ENCODE data around the gene PIANP.
A peak's percentile ranks its signal among the peaks of the same experiment; 100 is the strongest.

The PIANP gene

GRCh38 chr12:6688999-6689882 lies 11.4 kb downstream of the PIANP start, which contains the start of gene ZNF384:
Gene ZNF384 (minus strand): TSS chr12:6689375. CDS start chr12:6679520, 9,855 bp downstream.
- in situ Hi-C loops (cut with MboI; ENCODE audit: low pct_unique_long_range_greater_than_20kb, low sequenced_read_pairs), result no loop called here
- peak; percentile 99 for DNase-seq

DNA sequence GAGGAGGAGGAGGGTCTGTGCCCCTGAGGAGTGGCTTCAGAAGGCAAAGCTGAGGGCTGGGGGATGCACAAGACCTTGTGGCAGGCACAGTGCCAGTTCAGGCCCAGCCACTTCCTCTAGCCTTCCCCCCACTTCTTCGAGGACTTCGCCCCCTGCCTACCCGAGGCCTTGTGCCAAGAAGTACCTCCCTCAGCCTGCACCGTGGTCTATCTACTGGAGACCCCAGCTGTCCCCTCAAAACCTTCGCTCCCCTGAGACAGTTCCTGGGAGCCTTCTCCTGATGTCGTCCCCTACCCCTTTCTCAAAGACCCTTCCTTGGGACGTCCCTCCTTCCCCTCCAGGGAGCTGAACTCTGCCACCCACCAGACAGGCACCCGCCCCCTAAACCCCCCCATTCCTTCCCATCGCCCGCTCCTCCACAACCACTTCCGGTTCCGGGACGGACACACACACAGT lies 12.0 kb downstream of the PIANP start:
- in situ Hi-C loops (cut with MboI; ENCODE audit: low pct_unique_long_range_greater_than_20kb, low sequenced_read_pairs), result no loop called here
- DNase-seq, result peak; percentile 79

DNA sequence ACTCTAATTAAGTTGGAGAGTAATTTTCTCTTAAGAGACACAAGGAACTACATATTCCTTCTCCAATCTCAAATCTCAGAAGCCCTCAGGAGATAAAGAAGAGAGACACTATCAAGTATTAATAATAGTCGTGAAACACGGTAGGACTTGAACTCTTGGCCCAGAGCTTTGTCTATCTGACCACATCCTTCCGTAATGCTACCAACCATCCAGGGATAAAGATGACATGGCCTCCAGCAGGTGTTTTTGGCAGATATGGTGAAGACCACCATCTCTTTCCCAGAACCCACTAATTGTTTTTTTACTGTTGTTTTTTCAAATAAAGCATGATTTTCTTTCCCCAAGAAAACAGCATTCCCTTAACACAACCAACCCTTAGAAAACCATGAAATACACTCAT lies 14.8 kb downstream of the PIANP start:
- in situ Hi-C loops (cut with MboI; ENCODE audit: low pct_unique_long_range_greater_than_20kb, low sequenced_read_pairs), result no loop called here
- no peak for DNase-seq

GRCh38 chr12:6684609-6685008 lies 16.0 kb downstream of the PIANP start:
- in situ Hi-C loops (cut with MboI; ENCODE audit: low pct_unique_long_range_greater_than_20kb, low sequenced_read_pairs), result no loop called here
- peak; percentile 70 for DNase-seq

GRCh38 chr12:6676962-6677361 lies 23.7 kb downstream of the PIANP start:
- in situ Hi-C loops (cut with MboI; ENCODE audit: low pct_unique_long_range_greater_than_20kb, low sequenced_read_pairs), result no loop called here
- DNase-seq, result no peak

DNA sequence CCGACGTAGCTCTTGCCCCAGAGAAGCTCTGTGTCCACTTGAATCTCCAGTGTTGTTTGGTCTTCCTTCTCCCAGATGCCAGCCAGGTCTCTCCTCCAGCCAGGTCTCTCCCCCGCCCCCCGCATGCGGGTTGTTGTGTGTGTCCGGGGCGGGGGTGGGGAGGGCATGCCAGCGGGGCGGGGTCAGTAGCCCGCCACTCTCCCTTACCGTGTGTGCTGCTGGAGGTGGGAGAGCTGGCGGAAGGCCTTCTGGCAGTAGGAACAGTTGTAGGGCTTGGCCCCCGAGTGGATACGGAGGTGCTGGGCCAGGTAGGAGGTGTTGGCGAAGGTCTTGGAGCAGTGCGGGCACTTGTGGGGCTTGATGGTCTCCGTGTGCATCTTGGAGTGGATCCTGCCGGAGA lies 28.5 kb downstream of the PIANP start:
- in situ Hi-C loops (cut with MboI; ENCODE audit: low pct_unique_long_range_greater_than_20kb, low sequenced_read_pairs), result no loop called here
- DNase-seq, result no peak

DNA sequence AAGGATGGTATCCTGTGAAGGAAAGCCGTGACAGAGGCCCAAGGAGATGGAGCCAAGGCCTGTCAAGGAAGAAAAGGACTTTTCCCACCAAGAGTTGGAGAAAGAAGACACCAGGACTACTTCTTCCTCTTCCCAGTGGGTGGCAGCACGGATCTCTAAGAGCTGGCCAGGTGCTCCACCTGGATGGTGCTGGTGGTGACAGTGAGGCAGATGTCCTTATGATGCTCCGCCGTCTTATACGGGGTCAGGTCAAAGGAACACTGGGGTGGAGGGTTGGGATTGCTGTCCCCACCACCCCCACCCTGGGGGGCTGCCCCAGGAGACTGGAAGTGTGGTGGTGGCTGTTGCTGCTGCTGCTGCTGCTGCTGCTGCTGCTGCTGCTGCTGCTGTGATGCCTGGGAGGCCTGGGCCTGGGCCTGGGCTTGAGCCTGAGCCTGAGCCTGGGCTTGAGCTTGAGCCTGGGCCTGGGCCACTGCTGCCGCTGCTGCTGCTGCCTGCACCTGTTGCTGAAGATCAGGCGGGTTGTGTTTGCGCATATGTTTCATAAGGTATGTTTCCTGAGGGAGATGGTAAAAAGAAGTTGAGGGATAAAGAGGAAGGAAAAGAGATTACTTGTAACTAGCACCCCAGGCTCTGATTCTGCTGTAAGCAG lies 32.9 kb downstream of the PIANP start:
- in situ Hi-C loops (cut with MboI; ENCODE audit: low pct_unique_long_range_greater_than_20kb, low sequenced_read_pairs), result no loop called here
- DNase-seq, result no peak

GRCh38 chr12:6666211-6666610 lies 34.4 kb downstream of the PIANP start:
- no peak for DNase-seq
- in situ Hi-C loops (cut with MboI; ENCODE audit: low pct_unique_long_range_greater_than_20kb, low sequenced_read_pairs), result no loop called here

DNA sequence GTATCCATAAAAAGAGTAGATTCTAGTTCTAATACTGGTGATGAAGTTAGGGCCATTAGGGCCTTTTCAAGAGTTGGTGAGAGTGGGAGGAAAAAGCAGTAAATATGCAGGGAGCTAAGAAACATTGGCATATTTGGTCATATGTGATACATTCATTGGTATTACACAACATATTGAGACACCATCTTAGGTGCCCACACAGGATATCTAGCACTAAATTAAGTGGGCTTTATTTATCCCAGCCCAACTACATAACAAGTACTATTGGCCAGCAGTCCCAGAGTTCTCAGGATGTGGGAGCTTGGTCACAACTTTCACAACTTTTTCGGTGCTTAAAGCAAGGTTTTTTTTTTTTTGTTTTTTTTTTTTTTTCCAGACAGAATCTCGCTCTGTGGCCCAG lies 35.7 kb downstream of the PIANP start:
- DNase-seq, result no peak
- in situ Hi-C loops (cut with MboI; ENCODE audit: low pct_unique_long_range_greater_than_20kb, low sequenced_read_pairs), result no loop called here

DNA sequence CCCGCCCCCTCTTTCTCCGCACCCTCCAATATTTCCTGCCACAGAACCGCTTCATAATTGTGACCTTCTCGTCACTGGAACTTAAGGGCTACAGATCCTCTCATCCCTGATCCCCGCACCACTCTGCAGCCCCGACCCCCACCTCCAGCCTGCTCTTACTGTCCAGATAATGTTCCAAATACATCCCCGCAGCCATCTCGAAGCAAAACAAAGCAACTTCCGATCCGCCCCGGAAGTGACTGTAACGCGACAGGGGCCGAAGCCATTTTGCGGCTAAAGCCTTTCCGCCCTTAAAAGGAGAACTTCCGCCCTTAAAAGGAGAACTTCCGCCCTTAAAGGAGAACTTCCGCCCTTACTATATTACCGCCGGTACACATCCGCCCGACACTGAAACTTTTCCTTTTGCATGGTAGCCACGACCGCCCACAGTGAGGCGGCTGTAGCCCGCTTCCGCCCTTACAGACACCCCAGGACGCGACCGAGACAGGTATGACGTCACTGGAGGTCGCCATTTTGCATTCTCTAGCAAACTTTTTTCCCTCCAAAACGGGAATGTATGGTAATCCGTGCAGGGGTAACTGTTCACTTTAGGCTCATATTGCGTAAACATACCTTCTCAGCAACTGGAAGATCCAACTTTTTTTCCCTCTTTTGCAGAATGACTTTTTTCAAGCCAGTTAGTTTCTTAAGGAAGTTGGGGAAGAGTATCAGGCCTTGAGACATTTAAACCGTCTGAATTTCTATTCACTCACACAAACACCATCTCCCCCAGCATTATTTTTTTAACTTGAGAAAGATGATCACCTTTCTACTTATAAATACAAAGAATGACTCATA lies 37.5 kb downstream of the PIANP start, which contains the start of gene ING4:
TSS of gene ING4 (minus strand) at position 214 of the 837 bp plus-strand sequence. CDS start at position 196, 18 bp downstream.
- peak; percentile 100 for DNase-seq
- in situ Hi-C loops (cut with MboI; ENCODE audit: low pct_unique_long_range_greater_than_20kb, low sequenced_read_pairs), result no loop called here

- DNase-seq, result no peak
- in situ Hi-C loops (cut with MboI; ENCODE audit: low pct_unique_long_range_greater_than_20kb, low sequenced_read_pairs), result no loop called here
Observed at GRCh38 chr12:6662602-6662905, 38.1 kb downstream of the PIANP start.

- in situ Hi-C loops (cut with MboI; ENCODE audit: low pct_unique_long_range_greater_than_20kb, low sequenced_read_pairs), result no loop called here
- DNase-seq, result no peak
Observed at GRCh38 chr12:6653987-6654386, 46.6 kb downstream of the PIANP start.

DNA sequence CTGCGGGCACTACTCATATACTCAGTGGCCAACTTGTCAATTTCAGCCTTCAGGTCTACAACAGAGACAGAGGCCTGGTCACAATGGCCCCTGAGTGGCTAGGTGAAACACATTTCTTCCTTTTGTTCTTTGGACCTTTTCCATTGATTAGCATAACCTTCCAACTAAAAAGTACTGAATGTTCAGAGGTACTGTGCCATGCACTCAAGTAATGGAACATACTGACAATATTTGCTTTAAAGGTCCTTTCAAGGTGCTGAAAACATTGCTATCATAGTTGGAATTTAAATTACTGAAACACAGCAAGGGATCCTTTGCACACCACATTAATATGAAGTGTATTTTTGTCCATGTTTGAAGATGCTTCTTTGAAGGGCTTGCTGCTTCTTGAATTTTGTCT lies 47.3 kb downstream of the PIANP start:
- in situ Hi-C loops (cut with MboI; ENCODE audit: low pct_unique_long_range_greater_than_20kb, low sequenced_read_pairs), result no loop called here
- DNase-seq, result no peak

GRCh38 chr12:6652391-6652790 lies 48.2 kb downstream of the PIANP start:
- DNase-seq, result no peak
- in situ Hi-C loops (cut with MboI; ENCODE audit: low pct_unique_long_range_greater_than_20kb, low sequenced_read_pairs), result no loop called here

GRCh38 chr12:6650832-6651231 lies 49.8 kb downstream of the PIANP start:
- in situ Hi-C loops (cut with MboI; ENCODE audit: low pct_unique_long_range_greater_than_20kb, low sequenced_read_pairs), result no loop called here
- no peak for DNase-seq

DNA sequence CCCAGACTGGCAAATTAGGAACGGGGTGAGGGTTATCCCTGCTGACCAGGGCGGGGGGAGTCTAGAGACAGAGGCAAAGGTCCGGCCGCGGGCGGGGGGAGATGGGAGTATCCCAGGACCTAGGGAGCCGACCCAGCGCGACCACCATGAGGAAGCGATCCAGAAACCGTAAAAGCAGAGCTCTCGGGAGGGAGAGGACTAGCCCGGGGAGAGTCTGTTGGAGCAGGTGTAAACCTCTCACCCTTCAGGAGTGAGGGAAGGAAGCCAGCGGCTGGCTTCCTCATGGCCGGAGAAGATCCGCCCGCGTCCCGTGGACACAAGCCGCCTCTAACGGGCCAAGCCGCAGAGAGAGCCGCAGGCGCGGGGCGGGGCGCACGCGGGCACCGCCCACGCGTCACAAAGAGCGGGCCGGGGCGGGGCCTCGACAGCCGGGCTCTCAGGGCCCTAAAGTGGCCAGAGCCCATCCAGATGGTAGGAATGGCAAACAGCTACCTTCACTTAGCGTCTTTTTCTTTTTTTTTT lies 53.5 kb downstream of the PIANP start, which contains the start of gene ACRBP:
TSS of gene ACRBP (minus strand) at position 350 of the 522 bp plus-strand sequence. CDS start at position 284, 66 bp downstream.
- in situ Hi-C loops (cut with MboI; ENCODE audit: low pct_unique_long_range_greater_than_20kb, low sequenced_read_pairs), result no loop called here

DNA sequence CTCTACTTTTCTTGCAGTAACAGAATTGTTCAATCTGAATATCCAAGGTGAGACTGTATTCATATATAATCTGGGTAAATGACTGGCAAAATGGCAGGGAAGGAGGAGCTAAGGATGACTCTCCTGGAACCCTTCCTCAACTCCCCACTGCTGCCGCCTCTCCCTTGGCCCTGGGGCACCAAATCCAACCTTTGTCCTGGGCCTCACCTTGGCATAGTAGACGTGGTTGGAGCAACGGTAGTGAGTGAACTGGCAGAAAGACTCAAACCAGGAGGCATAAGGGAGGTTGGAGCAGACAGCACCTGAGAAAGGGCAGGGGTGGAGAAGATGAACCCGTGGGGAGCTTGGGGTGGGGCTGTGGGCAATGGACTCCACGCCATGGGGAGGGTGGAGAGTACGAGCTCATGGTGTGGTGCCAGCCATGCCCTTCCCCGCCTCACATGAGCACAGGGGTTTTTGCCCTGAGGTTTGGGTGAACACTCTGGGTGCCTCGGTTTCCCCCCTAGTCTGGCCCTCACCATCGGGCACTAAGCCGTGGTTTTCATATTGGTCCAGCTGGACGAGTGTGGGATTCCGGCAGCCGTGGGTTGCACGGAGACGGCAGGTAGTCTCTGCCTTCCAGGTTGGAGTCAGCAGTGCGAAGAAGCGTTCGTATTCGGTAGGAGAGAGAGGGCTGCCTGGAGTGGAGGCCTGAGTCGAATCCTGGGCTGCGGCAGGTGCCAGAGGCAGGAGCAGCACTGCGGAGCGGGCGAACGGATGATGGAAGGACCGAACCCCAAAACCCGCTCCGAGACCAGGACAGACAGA lies 54.1 kb downstream of the PIANP start:
- in situ Hi-C loops (cut with MboI; ENCODE audit: low pct_unique_long_range_greater_than_20kb, low sequenced_read_pairs), result no loop called here
- no peak for DNase-seq

More for the DNA sequence above, 53.5 kb downstream of the PIANP start, which contains the start of gene ACRBP:
- DNase-seq, result no peak

DNA sequence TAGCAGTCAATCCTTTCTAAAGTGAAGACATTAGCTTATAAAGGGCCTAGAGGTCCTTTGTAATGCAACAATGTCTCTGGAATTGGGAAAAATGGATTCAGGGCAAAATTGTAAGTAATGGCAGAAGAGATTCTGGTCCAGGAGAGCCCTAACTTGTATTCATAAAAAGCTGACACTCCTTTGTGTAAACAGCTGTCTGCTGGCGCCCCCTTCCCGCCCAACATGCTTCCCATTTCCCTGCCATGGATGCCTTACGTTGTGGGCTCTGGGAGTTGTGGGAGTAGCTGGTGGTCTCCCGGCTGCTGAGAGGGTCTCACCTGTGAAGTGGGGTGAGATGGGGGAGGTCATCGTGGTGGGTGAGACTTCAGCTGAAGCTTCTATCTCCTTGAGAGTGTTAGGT lies 55.7 kb downstream of the PIANP start:
- DNase-seq, result no peak
- in situ Hi-C loops (cut with MboI; ENCODE audit: low pct_unique_long_range_greater_than_20kb, low sequenced_read_pairs), result no loop called here

DNA sequence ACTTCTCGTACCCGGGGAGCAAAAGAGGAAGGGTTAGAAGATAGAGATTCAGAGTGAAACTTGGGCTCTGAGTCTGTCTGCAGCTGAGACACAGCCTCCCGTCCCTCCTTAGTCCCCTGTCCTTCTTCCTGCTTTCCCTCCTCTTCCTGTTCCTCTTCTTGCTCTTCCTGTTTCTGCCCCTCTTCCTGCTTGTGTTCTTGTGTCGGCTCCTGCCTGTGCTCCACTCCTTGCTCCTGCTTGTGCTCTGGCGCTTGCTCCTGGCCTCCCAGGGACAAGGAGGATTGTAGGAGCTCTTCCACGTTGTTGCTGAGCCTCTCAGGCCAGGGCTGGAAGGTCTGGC lies 56.4 kb downstream of the PIANP start:
- in situ Hi-C loops (cut with MboI; ENCODE audit: low pct_unique_long_range_greater_than_20kb, low sequenced_read_pairs), result no loop called here
- DNase-seq, result peak; percentile 79

All from KBM-7 (cell line).